ENCODE data around the gene SMPD4. TPM values are rescaled to one million over a fixed set of nuclear protein-coding genes. Genes with fewer than 3 reads are reported as not detected.
"Not testable (repeated sequence)": the region's sequence is repeated elsewhere in the genome, so short reads cannot be mapped to it uniquely, and the experiment has no call there.

Gene SMPD4
- total RNA-seq, 2 donors from 2014 or later: 46.3 to 53.1 TPM

DNA sequence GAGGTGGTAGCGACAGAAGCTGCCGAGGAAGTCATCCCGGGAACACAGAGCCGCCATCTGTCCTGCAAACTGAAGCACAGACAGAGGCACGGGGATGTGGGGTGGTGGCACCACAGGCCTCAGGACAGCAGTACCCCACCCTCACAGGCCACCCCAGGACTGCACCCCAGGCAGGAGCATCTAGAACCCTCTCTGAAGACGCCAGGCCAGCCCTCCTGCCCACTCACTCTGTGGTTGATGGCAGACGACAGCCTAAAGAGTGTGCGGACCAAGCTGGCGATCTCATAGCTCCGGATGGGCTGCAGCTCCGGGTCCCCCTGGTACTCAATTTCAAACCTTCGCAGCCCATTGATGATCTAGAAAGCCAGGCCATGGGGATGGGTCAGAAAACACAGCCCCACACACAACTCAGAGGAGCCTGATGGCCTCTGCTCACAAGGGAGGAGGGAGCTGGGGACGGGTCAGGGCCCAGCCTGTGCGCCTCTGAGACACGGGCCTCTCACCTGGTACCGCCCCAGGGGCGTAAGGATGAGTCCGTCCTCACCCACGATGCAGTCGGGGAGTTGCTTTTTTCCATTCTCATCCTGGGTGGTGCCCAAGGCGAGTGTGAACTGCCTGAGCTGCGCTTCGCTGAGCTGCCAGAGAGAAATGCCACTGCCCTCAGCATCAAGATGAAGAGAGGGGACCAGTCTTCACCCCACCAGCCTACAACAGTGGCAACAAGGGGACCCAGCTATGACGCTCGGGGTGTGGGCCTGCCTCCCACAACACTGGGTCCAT is 28.4 kb downstream of the SMPD4 start:
- H3K36me3 ChIP-seq: peaks cover 17% of the 10 kb centered on the region
- no peak for ATAC-seq (ENCODE audit: insufficient number of reproducible peaks, low FRiP score, low read depth)
- no peak overlapping the region for H3K4me3 ChIP-seq
- H3K9me3 ChIP-seq: no peaks in the 10 kb centered on the region
- no peak for TF ChIP-seq CTCF (IDR thresholded peaks at IDR 0.05)
- DNase-seq (ENCODE audit: low spot score): no peak
- no peak overlapping the region for H3K27ac ChIP-seq
- no peaks in the 10 kb centered on the region for H3K4me1 ChIP-seq (ENCODE audit: control insufficient read depth in 1 of 2, low read depth in 2 of 2)
- H3K27me3 ChIP-seq (replicated peaks; ENCODE audit: insufficient read depth): no peaks in the 10 kb centered on the region

- H3K4me3 ChIP-seq; ATAC-seq (ENCODE audit: insufficient number of reproducible peaks, low FRiP score, low read depth); H3K9me3 ChIP-seq; H3K27ac ChIP-seq; H3K27me3 ChIP-seq (replicated peaks; ENCODE audit: insufficient read depth); DNase-seq (ENCODE audit: low spot score); H3K4me1 ChIP-seq (ENCODE audit: control insufficient read depth in 1 of 2, low read depth in 2 of 2): not testable (repeated sequence)
- H3K36me3 ChIP-seq: peaks cover 17% of the 10 kb centered on the region
Measured at GRCh38 chr2:130152136-130152815, 29.1 kb downstream of the SMPD4 start.

DNA sequence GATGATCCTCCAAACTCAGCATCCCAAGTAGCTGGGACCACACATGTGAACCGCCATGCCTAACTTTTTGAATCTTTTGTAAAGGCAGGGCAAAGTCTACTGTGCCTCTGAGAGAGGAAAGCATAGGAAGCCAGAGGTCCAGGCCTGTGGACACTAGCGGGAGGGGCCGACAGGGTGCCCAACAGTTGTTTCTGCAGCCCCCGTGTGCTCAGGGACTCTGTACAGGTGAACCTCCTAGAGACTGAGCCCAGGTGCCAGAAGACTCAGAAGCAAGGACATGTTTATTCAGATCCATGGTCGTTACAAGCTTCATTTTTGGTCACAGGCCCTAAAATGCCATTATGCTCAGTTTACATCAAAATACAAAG is 30.3 kb downstream of the SMPD4 start:
- not testable (repeated sequence) for ATAC-seq (ENCODE audit: insufficient number of reproducible peaks, low FRiP score, low read depth); DNase-seq (ENCODE audit: low spot score)
- peaks cover 17% of the 10 kb centered on the region for H3K36me3 ChIP-seq

DNA sequence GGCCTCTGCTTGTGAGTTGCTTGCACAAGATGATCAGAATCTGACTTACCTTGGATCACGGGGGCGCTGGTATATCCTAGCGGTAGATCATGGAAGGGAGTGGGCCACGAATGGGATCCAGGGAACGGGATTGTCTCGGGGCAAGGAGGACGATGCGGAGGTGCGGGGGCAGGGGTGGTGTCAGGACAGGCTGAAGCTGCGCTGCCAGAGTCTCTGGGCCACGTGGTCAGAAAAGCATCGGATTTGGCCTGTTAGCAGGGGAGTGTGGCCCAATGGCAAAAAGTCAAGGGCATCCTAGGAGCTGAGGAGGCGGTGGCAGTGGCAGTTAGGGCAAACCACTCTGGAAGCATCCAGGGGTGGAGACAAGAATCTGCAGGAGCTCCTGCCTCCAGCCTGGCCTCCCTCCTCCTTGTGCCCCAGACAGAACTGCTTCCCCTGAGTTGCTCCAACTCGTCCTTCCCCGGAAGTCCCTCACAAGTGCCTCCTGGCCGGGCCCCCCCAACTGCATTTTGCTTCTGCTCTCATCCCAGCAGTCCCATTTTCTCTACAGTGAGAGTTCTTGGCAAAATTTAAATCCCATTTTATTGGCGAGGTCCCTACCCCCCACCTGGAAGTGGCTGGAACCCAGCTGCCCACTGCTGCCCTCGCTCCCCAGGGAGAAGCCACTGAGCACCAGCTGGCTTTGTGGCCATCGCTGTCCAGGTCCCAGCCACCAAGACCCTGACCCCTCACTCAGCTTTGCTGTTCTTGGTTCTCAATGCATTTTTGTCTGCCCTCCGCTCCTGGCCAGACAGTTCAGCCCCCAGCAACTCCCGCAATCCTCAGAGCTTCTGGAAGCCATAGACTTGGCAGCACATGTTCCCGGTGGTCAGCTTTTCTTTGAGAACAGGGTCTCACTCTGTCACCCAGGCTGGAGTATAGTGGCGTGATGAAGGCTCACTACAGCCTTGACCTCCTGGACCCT is 30.9 kb downstream of the SMPD4 start:
- no peak overlapping the region for H3K4me3 ChIP-seq
- DNase-seq (ENCODE audit: low spot score) (no peak), ATAC-seq (ENCODE audit: insufficient number of reproducible peaks, low FRiP score, low read depth) (no peak)
- no peaks in the 10 kb centered on the region for H3K27me3 ChIP-seq (replicated peaks; ENCODE audit: insufficient read depth)
- peaks cover 17% of the 10 kb centered on the region for H3K36me3 ChIP-seq
- no peak overlapping the region for H3K27ac ChIP-seq
- H3K4me1 ChIP-seq (ENCODE audit: control insufficient read depth in 1 of 2, low read depth in 2 of 2): no peaks in the 10 kb centered on the region
- no peaks in the 10 kb centered on the region for H3K9me3 ChIP-seq
- no peak for TF ChIP-seq CTCF (IDR thresholded peaks at IDR 0.05)

More for the DNA sequence above, 30.3 kb downstream of the SMPD4 start:
- H3K4me1 ChIP-seq (ENCODE audit: control insufficient read depth in 1 of 2, low read depth in 2 of 2); H3K27ac ChIP-seq; H3K27me3 ChIP-seq (replicated peaks; ENCODE audit: insufficient read depth); H3K9me3 ChIP-seq; H3K4me3 ChIP-seq: not testable (repeated sequence)

DNA sequence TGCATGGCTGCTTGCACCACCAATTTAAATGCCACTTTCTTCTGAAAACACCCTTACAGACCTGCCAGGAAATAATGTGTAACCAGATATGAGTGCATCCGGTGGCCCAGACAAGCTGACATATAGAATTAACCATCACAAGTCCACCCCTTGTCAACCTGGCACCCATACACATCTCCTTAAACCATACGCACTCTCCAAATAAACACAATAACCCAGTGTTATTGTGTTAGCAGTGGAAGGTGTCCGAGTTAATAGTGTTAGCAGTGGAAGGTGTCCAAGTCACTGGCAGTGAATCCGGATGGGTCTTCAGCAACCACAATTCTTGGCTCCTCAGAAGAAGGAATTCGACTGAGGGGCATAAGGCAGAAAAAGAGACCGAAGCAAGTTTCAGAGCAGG is 32.9 kb downstream of the SMPD4 start:
- not testable (repeated sequence) for ATAC-seq (ENCODE audit: insufficient number of reproducible peaks, low FRiP score, low read depth); DNase-seq (ENCODE audit: low spot score); H3K27me3 ChIP-seq (replicated peaks; ENCODE audit: insufficient read depth)

GRCh38 chr2:130145006-130145414 is 36.4 kb downstream of the SMPD4 start, which contains the start of gene CCDC74B:
CCDC74B (minus strand) TSS chr2:130145112; CDS start chr2:130144996, 116 bp downstream.
- H3K36me3 ChIP-seq; H3K27me3 ChIP-seq (replicated peaks; ENCODE audit: insufficient read depth); DNase-seq (ENCODE audit: low spot score); H3K4me1 ChIP-seq (ENCODE audit: control insufficient read depth in 1 of 2, low read depth in 2 of 2); H3K9me3 ChIP-seq; H3K27ac ChIP-seq: not testable (repeated sequence)
- peak; percentile 67 for ATAC-seq (ENCODE audit: insufficient number of reproducible peaks, low FRiP score, low read depth)
- peak within 1 kb of the TSS; percentile 70 for H3K4me3 ChIP-seq

More for the DNA sequence above, 32.9 kb downstream of the SMPD4 start:
- H3K4me3 ChIP-seq; H3K4me1 ChIP-seq (ENCODE audit: control insufficient read depth in 1 of 2, low read depth in 2 of 2); H3K9me3 ChIP-seq; H3K36me3 ChIP-seq; H3K27ac ChIP-seq: not testable (repeated sequence)

- not testable (repeated sequence) for H3K4me3 ChIP-seq; H3K4me1 ChIP-seq (ENCODE audit: control insufficient read depth in 1 of 2, low read depth in 2 of 2); H3K27me3 ChIP-seq (replicated peaks; ENCODE audit: insufficient read depth); H3K9me3 ChIP-seq; H3K36me3 ChIP-seq; H3K27ac ChIP-seq; ATAC-seq (ENCODE audit: insufficient number of reproducible peaks, low FRiP score, low read depth); DNase-seq (ENCODE audit: low spot score)
Measured at GRCh38 chr2:130143266-130144039, 37.9 kb downstream of the SMPD4 start.

DNA sequence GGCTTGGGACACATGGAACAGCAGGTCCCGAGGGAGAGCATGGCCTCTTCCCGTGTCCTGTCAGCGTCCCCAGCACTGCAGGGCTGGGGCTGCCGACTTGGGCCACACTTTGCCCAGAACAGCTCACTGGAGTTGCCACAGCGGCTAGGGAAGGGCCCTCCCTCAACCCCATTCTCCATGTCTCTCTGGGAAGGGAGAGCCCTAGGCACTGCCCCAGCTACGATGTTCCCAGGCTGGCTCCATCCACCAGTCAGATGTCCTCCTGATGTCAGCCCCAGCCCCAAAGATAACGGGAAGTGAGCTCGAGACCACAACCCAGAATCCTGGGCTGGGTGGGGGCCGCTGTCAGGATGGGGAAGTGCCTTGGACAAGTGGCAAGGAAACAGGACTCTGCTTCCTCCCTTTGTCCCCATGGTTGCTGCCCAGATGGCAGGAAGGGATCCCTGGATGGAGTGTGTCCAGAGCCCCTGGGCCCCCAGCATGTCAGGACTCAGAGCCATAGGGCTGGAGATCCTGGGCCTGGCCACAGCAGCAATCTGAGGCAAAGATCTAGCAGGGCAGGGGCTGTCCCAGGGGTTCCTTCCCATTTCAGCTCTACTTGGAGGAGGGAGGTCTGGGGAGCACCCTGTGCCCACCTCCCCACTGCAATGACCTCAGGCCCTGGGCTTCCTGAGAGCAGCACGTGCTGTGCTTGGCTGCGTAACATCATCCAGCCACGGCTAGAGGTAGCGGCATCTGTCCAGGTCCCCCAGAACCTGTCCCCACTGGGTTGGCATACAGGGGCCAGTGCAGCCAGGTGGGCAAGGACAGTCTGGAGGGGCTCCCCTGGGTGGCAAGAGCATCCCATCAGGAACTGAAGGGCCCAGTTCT is 38.8 kb downstream of the SMPD4 start:
- H3K36me3 ChIP-seq; H3K4me1 ChIP-seq (ENCODE audit: control insufficient read depth in 1 of 2, low read depth in 2 of 2); H3K27ac ChIP-seq; H3K4me3 ChIP-seq; H3K9me3 ChIP-seq; ATAC-seq (ENCODE audit: insufficient number of reproducible peaks, low FRiP score, low read depth); DNase-seq (ENCODE audit: low spot score); H3K27me3 ChIP-seq (replicated peaks; ENCODE audit: insufficient read depth): not testable (repeated sequence)

All from thoracic aorta (tissue), 2 donors.